HG02938 (cell line): ENCODE results near the gene PAK1IP1.
"Not testable (repeated sequence)": the region's sequence is repeated elsewhere in the genome, so short reads cannot be mapped to it uniquely, and the experiment has no call there.

Experiments used
- ATAC-seq: cut with Tn5 transposase; IDR thresholded peaks from one replicate; pipeline ENCODE4 v1.9.1; 2021; ENCODE audit warnings: mild to moderate bottlenecking, moderate library complexity; ENCODE audit not compliant: unreplicated experiment

PAK1IP1 gene

GRCh38 chr6:10690651-10691445 is 3.9 kb upstream of the PAK1IP1 start:
- ATAC-seq, result no peak

GRCh38 chr6:10692965-10693538 is 1.7 kb upstream of the PAK1IP1 start:
- no peak for ATAC-seq

- no peak for ATAC-seq
Observed at GRCh38 chr6:10695086-10695657, 400 bp downstream of the PAK1IP1 start.

GRCh38 chr6:10696655-10697054 is 1.9 kb downstream of the PAK1IP1 start:
- ATAC-seq, result no peak

- no peak for ATAC-seq
Observed at GRCh38 chr6:10713962-10714361, 19.2 kb downstream of the PAK1IP1 start.

- no peak for ATAC-seq
Observed at GRCh38 chr6:10719296-10719963, 24.7 kb downstream of the PAK1IP1 start.

- no peak for ATAC-seq
Observed at GRCh38 chr6:10719964-10720264, 25.1 kb downstream of the PAK1IP1 start.

- peak; percentile 23 for ATAC-seq
Observed at GRCh38 chr6:10720265-10720959, 25.6 kb downstream of the PAK1IP1 start.

GRCh38 chr6:10720960-10721849 is 26.4 kb downstream of the PAK1IP1 start:
- not testable (repeated sequence) for ATAC-seq

GRCh38 chr6:10721850-10722569 is 27.2 kb downstream of the PAK1IP1 start:
- no peak for ATAC-seq

- ATAC-seq, result no peak
Observed at GRCh38 chr6:10722570-10722819, 27.7 kb downstream of the PAK1IP1 start.

- ATAC-seq, result peak; percentile 94
Observed at GRCh38 chr6:10722820-10723566, 28.2 kb downstream of the PAK1IP1 start, which contains the start of gene TMEM14C. TSS of gene TMEM14C (plus strand) at chr6:10723070. CDS start at chr6:10724614, 1,544 bp downstream.

- no peak for ATAC-seq
Observed at GRCh38 chr6:10723567-10723881, 28.8 kb downstream of the PAK1IP1 start.

GRCh38 chr6:10725044-10725443 is 30.3 kb downstream of the PAK1IP1 start:
- ATAC-seq, result no peak

GRCh38 chr6:10725716-10726115 is 30.9 kb downstream of the PAK1IP1 start:
- no peak for ATAC-seq

- ATAC-seq, result no peak
Observed at GRCh38 chr6:10730254-10730653, 35.5 kb downstream of the PAK1IP1 start.

- ATAC-seq, result no peak
Observed at GRCh38 chr6:10733151-10733715, 38.5 kb downstream of the PAK1IP1 start.

- ATAC-seq, result no peak
Observed at GRCh38 chr6:10733863-10734262, 39.1 kb downstream of the PAK1IP1 start.

GRCh38 chr6:10736731-10737130 is 42.0 kb downstream of the PAK1IP1 start:
- ATAC-seq, result no peak
